Body of pancreas (tissue), 4 donors: ENCODE results near the gene TRIOBP.

Experiments
- CTCF ChIP-seq, 7 experiments: fragments of 450-650 bp in 4 of 7; fragments of 200-600 bp in 3 of 7; sonication (generic) in 3 of 7; IDR thresholded peaks; one replicate each; pipeline ENCODE4 v1.5.1; 2016 to 2019; ENCODE audit warnings: antibody characterized with exemption in 7 of 7
- POLR2A ChIP-seq, 3 donors: fragments of 450-650 bp; IDR thresholded peaks; one replicate each; pipeline ENCODE4 v1.6.1; 2016; ENCODE audit warnings: antibody characterized with exemption in 3 of 3, mild to moderate bottlenecking in 2 of 3

GRCh38 chr22:37765953-37766576 is 69.2 kb downstream of the TRIOBP start:
- no peak for TF ChIP-seq POLR2A (IDR thresholded peaks at IDR 0.05)
- no peak for TF ChIP-seq CTCF (IDR thresholded peaks at IDR 0.05)
